HG03442 (cell line): ENCODE measurements around the gene NRIP1.

Source experiments
- ATAC-seq: cut with Tn5 transposase; IDR thresholded peaks from one replicate; pipeline ENCODE4 v1.9.1; 2021; ENCODE audit warnings: mild to moderate bottlenecking, moderate library complexity; ENCODE audit not compliant: unreplicated experiment

The NRIP1 gene

DNA sequence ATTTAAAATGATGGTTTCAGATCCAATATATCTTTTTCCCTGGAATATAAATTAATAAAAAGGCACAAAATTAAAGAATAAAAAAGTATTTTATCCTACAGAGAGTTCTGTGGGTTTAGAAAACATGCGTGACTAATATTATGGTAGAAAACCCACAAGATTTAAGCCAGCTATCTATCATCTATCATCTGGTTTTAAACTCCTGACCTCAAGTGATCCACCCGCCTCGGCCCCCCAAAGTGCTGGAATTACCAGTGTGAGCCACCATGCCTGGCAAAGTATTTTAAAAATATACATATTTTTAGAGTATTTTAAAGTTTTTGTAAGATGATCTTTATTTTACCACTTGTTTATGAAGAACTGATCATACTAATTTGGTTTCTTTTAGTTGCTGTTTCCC is 79.5 kb downstream of the NRIP1 start:
- no peak for ATAC-seq

DNA sequence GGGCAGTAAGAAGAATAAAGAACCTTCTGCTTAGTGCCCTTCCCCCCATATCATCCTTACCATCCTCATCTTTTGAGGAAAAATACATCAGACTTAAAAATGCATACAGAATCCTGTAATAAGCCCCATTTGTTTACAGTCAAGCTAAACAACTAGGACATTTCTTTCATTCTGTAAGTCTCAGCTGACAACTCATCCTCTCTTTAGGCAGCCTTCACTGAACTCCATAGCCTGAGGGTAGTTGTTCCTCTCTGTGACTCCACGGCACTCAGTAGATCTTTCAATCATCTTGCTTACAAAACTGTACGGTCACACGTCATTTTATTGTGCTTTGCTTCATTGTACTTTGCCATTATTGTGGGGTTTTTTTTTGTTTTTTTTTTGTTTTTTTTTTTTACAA is 82.5 kb downstream of the NRIP1 start:
- no peak for ATAC-seq

DNA sequence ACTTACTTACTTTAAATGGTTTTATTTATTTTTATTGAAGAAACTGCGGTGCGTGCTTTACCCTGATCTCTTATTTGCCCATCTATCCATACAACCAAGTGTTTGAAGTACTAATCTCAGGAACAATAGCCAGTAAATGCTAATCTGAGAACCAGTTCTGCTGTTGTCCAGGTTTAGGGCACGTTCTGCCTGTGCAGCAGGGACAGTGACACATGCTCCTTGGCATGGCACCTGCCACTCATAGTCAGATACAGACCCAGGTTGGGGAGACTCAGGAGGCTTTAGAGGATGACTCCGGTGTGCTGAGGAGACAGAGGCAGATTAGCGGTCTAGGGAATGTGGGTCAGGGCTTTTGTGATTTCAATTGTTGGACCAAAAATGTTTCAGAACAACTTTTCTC is 83.6 kb downstream of the NRIP1 start:
- ATAC-seq = no peak

DNA sequence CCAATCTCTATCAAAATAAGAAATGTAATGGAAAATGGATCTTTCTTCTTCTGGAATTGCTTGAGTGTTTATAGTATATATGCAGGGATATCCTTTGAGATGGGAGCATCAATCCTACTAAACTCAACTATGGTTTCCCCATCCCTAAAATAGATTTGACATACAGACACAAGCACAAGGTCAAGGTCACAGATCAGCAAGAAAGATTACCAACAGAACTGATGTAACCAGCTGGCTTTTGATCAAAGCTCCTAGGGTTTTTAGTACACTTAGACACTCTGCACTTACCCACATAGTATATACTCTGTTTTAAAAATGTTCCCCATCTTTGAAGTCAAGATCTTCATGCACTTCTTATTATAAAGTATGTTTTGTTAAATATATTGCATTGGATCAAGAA is 85.5 kb downstream of the NRIP1 start:
- ATAC-seq = no peak

DNA sequence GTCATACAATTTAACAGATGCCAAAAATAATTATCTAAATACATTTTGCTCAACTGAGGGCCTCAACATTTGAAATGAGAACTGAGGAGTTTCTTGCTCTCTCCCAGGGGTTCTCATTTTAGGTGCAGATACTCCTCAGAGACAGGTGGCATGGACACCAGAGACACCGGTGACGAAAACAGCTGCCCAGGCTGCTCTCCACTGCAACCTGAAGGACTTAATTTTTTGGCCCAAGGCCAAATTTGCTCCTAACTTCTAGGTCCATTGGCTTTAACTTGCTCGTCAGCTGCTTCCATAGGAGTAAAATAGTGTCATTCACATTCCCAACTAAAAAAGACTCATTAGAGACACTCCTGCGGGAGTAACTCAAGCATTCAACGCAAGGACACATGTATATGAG is 87.0 kb downstream of the NRIP1 start:
- no peak for ATAC-seq

DNA sequence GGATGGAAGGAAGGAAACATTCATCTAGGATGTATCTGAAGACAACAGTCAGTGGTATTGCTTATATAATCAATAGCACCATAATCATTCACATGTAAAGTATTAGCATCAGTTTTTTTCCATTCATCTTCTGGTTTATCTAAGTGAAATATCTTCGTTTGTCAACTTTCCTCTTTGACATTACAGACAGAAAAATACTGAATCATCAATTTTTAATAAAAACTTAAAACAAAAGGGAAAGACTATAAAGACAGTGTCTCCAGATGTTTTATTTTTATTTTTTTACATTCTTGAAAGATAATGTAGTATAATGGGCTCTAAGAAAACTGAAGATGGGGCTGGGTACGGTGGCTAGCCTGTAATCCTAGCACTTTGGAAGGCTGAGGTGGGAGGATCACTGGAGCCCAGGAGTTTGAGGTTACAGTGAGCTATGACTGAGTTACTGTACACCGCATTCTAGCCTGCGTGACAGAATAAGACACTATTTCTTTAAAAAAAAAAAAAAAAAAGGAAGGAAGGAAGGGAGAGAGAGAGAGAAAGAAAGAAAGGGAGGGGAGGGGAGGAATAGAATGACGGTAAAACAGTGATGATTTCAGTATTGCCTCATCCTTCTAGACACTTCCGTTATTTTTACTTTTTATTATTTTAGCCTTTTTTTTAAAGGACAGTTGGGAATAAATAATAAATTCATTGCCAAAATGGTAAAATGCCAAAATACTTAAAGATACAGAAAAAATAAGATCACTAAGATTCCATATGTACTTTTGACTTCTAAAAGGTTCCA is 89.5 kb downstream of the NRIP1 start:
- no peak for ATAC-seq

DNA sequence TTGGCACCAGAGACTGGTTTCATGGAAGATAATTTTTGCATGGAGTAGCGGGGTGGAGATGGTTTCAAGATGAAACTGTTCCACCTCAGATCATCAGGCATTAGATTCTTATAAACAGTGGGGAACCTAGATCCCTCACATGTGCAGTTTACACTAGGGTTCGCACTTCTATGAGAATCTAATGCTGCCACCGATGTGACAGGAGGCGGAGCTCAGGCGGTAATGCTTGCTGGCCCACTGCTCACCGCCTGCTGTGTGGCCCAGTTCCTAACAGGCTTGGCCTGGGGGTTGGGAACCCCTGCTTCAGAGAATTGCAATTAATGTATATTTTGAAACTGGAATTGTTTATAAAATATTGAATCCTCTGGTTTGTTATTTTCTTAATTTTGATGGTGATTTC is 92.1 kb downstream of the NRIP1 start:
- no peak for ATAC-seq

DNA sequence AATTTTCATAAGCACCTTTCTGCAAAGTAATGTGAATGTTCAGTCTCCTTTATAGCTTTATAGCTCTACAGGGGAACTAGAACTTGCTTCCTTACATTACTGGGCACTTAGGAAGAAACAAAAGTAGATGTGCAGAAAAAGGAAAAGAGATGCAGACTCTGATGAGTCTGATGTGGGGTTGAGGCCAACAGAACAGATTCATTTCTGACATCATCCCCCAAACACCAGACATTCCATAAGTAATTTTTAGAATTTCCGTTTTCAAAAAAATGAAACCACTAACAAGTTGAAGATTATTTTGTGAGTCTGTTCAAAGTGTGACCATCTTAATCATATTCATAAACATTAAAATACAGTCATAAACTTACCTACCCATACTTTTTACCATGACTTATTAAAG is 96.0 kb downstream of the NRIP1 start:
- no peak for ATAC-seq

DNA sequence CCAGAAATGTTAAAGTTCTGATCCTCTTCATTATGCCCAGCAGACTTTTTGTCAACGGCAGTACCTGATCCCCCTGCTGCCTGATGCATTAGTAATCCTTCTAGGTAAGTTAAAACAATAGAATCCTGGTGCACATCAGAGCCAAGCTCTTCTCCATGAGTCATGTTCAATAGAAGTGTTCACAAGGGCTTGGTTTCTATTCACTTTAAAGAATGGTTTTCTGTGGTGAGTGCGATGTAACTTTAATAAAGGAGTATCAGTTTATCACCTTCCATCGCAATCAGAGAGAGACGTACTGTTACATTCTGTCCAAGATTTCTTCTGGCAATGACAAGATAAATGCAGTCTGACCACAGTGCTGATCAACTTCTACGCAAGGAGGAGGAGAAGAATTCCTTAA is 96.8 kb downstream of the NRIP1 start:
- no peak for ATAC-seq

DNA sequence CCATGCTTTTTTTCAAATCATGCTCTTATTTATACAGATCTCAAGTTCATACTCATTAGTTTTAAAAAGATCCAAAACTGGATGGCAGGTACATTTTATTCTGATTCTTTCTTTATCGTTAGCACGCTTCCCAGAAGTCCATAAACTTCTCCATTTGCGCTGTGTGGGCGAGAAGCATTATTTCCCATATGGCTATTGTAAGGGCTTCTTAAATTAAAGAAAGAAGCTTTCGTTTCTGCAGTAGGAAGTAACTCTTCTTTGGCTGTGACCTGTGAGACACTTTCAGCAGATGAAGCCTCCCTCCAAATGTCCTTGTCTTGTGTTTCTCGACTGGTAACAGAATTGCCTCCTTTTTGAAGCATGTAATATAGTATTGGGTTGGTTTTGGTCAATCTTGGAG is 100.2 kb downstream of the NRIP1 start:
- ATAC-seq = no peak

DNA sequence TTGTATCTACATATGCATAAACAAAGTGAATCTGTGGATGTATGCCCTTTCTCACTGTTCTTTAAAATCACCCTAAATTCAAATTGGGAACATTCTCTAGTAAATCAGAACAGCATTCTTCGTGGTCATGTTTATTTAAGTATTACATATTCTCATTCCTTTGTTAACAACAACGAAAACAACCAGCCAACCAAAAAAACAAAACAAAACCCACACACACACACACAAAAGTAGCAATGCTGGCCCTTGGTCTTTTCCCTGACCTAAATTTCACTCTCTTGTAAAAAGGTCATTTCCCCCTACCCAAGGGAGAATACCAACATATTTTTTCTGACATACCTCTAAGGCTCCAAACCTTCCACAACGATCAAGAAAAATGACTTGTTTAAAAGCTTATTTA is 102.6 kb downstream of the NRIP1 start:
- ATAC-seq = no peak

DNA sequence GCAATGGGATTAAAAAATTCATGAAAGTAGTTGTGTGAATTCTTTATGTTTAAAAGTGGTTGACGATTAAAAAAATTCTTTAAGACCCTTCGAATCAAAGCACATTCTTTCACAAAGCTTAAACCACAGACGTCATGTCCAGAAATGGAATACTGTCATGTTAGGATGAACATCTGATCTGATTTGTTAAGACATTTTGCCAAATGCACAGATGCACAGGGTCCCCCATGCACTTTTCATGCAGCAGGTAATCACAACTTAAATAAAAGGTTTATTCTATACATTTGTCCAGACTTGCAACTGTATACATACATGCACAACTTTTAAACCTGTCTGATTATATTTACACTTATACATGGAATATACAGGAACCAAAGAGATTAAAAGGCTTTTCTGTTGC is 103.3 kb downstream of the NRIP1 start:
- ATAC-seq = no peak

DNA sequence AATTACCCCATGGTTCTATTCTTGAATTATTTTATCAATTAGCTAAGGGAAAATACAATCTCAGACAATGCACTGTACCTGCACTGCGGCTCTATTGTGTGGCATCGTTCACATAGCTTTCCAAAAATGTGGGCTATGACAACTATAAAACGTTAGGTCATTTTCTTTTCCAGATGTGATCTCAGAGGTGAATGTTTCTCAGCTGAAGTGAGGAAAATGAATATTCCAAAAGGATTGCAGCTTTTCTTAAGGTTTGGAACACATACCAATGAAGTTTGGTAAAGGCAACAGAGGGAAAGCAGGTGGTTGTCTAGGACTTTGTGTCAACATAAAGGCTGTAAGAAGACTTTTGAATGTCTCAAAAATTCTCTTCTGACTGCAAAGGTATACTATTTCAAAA is 105.5 kb downstream of the NRIP1 start:
- no peak for ATAC-seq

DNA sequence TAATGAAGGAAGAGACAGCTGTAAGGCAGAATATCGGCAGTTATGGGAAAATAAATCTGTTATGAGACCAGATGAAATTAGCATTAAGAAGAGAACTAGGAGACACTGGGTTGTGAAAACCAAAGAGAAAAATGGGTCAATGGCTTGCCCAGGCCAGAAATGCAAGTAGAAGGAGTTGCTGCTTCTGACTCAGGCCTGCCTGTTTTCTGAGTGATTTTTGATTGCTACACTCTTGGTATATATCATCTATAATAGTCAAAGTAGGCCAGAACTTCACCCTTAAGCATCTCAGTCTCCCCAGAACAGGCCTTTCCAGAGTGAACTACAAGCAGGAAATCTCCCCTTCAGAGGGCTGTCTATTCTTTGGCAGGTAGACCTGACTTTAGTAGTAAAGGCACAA is 107.0 kb downstream of the NRIP1 start:
- no peak for ATAC-seq

DNA sequence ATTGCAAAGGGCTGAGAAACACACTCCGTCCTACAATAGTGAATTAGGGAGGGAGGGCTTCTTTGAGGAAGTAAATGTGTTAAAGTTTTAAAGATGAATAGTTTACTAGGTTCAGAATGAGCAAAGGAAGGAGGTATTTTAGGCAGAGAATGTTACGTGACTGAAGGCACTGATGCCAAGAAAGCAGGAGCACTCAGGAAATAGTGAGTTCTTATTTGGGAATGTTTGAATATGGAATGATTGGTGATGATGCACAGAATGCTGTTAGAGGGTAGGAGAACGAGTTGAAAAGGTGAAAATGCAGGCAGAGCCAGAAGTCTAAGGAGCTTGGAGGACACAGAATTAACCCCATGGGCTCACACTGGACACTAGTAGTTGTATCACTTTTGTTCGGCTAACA is 108.0 kb downstream of the NRIP1 start:
- no peak for ATAC-seq

DNA sequence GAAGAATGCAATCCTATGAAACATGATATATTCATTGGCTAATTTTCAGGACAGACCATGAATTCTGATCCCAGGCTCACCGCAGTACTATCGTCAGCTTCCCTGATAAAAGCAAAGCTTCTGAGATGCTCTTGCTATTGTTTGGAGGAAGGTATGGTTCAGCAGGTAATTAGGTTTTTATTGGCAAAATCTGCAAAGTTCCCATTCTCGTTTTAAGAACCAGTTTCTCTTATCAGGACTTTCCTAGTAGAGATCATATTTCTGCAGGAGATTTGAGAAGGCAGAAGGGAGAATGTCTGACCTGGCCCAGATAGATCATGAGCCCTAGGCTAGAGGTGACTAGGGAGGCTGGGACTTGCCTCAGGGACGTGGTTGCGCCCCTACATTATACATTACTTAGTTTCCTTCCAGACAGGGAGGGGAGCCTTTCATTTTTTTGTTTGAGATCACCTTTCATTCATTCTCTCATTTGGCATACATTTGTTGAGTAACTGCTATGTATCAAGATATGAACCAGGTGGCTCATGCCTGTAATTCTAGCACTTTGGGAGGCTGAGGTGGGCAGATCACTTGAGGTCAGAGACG is 108.8 kb downstream of the NRIP1 start:
- no peak for ATAC-seq

DNA sequence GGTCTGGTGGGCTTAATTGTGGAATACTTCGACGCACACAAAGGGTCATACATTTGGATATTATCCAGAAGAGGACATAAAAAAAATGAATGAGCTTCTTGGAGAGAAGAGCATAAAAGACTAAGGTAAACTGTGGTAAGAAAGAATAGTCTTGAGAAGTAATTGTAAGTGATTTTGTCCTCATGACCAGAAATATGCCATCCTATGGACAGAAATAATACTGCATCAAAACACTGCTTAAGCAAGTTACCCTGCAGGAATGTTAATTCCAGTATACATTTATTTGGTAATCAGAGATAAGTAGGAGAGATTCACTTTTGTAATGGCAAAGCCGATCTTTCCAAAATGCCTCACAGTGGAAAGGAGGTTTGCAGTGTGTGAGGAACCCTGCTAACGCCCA is 111.9 kb downstream of the NRIP1 start:
- no peak for ATAC-seq

DNA sequence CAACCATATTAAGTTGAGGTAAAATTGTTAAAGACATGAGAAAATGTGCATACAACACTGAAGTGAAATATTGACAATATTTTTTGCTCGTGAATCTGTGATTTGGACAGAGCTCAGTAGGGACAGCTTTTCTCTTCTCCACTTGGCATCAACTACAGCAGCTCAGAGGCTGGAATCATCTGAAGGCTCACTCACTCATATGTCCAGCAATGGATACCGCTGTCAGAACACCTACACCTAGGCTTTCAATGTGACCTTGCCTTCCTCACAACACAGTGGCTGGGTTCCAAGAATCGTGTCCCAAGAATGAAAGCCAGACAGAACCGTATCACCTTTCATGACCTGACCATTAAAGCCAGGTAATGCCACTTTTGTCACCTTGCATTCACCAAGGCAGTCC is 115.2 kb downstream of the NRIP1 start:
- ATAC-seq = no peak

DNA sequence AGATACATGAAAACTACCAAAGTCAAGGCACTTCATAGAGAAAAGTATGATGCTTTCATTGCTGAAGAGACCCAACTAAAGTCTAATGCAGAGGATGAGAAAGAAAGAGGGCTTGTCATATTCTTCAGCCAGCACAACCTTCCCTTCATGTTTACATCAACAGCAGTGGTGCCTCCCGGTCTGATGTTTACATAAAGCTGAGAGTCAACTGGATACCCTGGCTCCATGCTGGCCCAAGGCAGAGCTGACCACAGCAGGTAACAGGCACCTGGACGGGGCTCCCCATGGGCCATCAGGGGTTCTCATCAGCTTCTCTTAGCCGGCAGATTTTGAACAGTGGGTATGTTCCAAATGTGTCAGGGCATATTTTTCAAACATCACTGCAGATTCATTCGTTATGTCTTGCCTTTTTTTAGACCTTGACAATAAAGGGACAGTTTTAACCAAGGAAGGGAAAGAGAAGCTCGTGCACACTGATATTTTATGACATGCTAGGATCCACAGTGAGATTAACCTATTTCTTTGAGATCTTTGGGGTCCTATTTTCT is 117.1 kb downstream of the NRIP1 start:
- no peak for ATAC-seq

DNA sequence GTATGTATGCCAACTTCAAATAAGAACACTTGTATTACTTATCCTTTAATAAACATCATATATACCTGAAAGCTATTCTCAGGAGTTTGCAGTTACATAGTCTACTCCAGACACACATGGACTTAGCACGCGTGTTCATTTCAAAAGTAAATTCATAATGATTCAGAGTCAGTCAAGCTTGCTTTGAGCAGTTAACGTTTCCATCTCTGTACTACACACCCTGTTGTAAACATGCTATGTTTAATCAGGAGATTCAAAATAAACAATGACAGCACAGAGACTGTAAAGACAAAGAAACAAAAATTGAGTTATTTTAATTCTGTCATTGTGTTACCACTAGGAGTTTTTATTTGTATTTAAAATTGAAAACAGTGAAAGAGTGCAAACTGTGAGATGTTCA is 119.6 kb downstream of the NRIP1 start:
- no peak for ATAC-seq

DNA sequence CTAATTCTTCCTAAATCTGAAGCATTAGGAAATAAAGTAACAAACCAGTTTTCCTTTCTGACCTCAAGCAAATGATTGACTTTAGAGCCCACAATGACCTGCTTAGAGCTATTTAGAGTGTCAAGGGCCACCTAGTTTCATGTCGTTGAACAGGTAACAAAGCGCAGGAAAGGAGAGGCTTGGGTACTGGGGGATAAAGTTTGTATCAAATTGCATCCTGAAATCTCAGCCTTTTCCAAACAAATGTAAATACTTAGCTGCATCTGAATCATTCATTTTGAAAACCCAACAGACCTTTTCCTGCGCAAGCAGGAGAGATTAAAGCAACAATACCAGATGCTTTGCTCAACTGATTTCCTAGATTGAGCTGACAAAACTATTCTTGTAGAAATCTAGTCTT is 121.2 kb downstream of the NRIP1 start:
- ATAC-seq = no peak

DNA sequence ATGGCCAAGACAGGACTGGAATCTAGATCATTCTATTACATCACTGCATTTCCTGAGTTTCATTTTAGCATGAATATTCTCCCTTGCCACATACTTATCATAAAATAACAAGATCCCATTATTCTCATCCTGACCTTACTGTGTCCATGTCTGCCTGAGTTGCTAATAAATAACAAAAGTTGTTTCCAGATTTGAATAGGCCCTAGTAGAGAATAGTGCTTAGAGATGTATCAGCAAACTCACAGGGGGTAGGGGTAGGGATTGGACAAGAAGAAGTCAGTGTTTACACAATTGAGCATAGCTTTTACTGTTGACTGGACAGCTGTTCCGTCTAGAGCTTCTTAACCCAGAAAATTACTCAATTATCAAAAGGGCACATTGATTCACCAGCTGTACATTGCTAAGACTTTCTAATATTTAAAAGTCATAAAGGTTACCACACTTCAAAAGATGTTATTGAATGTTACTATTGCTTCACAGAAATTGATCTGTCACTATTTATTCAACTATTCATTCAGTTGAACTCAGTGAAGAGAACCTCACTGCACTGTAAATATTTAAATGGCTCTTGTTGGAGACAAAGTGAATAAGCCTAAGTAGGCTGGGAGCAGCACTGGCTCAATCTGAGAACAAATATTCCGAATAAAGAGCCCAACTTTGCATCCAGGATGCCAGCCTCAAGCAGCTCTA is 121.9 kb downstream of the NRIP1 start:
- ATAC-seq = no peak
